Thyroid gland (tissue), 4 donors: Measurements from ENCODE around the gene SMARCA4. TPM values are rescaled to one million over a fixed set of nuclear protein-coding genes. Genes with fewer than 3 reads are reported as not detected.

ENCODE experiments used
- DNase-seq, 2 donors: peaks; one replicate each; pipeline ENCODE4 v3.0.0-alpha.2; 2019
- H3K27ac ChIP-seq, 3 donors: fragments of 200-600 bp; sonication (generic); 1 replicate in 2 of 3; 2 replicates in 1 of 3; pipeline ENCODE4 v1.5.1; 2016 to 2019; ENCODE audit warnings: mild to moderate bottlenecking in 1 of 3, moderate library complexity in 1 of 3
- H3K27me3 ChIP-seq: fragments of 200-600 bp; sonication (generic); one replicate; pipeline ENCODE4 v1.5.1; 2019
- H3K36me3 ChIP-seq, 2 donors: fragments of 200-600 bp; sonication (generic); one replicate each; pipeline ENCODE4 v1.5.1; 2016 to 2019
- H3K4me1 ChIP-seq, 2 donors: fragments of 200-600 bp; sonication (generic); one replicate each; pipeline ENCODE4 v1.5.1; 2017 to 2019
- H3K4me3 ChIP-seq, 3 donors: fragments of 200-600 bp; sonication (generic); replicated peaks in 1 of 3; 1 replicate in 2 of 3; 2 replicates in 1 of 3; pipeline ENCODE4 v1.5.1; 2016; ENCODE audit warnings: mild to moderate bottlenecking in 1 of 3
- H3K9me3 ChIP-seq: fragments of 200-600 bp; sonication (generic); one replicate; pipeline ENCODE4 v1.5.1; 2017
- CTCF ChIP-seq, 6 experiments: fragments of 200-600 bp in 3 of 6; fragments of 450-650 bp in 3 of 6; sonication (generic) in 3 of 6; IDR thresholded peaks; one replicate each; pipeline ENCODE4 v1.5.1; 2016 to 2019; ENCODE audit warnings: antibody characterized with exemption in 6 of 6, mild to moderate bottlenecking in 2 of 6, inconsistent platforms in 1 of 6, moderate library complexity in 1 of 6
- POLR2A ChIP-seq, 2 donors: fragments of 450-650 bp; IDR thresholded peaks; one replicate each; pipeline ENCODE4 v1.6.1; 2017; ENCODE audit warnings: antibody characterized with exemption in 2 of 2, mild to moderate bottlenecking in 2 of 2, moderate library complexity in 1 of 2
- WGBS, 2 donors: methylation state at CpG; one replicate each; pipeline ENCODE4 v1.1.5; 2017; 5-methylcytosine and 5-hydroxymethylcytosine counted together
- intact Hi-C: fragments of 100-400 bp; cut with DNase I; formaldehyde crosslinking; loops from one replicate; pipeline ENCODE4 v1.15.1; 2023
- total RNA-seq, 4 donors: library from RNA; depleted of rRNA; stranded (reverse); fragments of >200 nt; gene quantifications; one replicate each; pipeline ENCODE4 v1.2.3, GENCODE V29; 2016

The SMARCA4 gene
- total RNA-seq, 4 donors from 2014 or later: 49.4 to 108 (median 89.0) TPM

DNA sequence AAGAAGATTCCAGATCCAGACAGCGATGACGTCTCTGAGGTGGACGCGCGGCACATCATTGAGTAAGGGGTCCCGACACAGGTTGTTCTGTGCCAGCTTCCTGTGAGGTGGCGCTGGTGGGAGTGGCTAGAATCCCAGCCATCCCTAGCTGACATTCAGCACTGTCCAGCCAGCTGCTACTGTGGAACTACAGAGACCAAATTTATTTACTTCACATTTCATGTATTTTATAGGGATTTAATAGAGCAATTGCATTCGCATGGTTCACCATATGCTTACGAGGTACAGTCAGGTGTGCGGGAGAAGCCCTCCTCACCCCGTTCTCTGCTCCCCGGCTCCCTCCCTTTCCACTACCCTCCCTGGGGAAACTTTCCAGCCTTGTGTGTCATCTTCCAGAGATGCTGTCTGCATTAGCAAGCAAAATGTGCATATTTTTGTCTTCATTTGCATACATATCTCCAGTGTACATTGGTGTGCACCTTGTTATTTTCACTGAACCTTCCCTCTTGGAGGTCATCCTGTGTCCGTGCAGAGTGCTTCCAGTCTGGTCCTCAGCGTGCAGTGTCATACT is 47.2 kb downstream of the SMARCA4 start:
- H3K36me3 ChIP-seq: peaks cover 35 to 36% of the 10 kb centered on the region in 2 donors

DNA sequence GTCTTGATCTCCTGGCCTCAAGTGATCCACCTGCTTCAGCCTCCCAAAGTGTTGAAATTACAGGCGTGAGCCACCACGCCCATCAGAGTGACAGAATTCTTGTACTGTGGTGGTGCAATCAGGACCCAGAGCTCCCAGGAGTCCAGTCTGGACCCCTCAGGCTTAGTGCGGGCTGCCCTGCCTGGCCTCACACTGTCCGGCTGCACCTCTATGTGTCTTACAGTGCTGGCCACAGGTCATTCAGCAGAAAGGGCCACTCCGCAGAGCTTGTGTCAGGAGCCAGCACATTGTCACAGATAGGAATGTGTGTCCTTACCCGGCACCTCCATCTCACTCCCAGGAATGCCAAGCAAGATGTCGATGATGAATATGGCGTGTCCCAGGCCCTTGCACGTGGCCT is 49.2 kb downstream of the SMARCA4 start:
- Histone ChIP-seq H3K4me3 (no peak overlapping the region), H3K9me3 (no peaks in the 10 kb centered on the region), H3K27ac (no peak overlapping the region), H3K36me3 (peaks cover 44% of the 10 kb centered on the region in 2 donors), H3K4me1 (peaks cover 5 to 6% of the 10 kb centered on the region in 2 donors), H3K27me3 (no peaks in the 10 kb centered on the region)
- no peak for TF ChIP-seq CTCF (IDR thresholded peaks at IDR 0.05)
- TF ChIP-seq POLR2A (IDR thresholded peaks at IDR 0.05): no peak
- intact Hi-C loops: no loop called here
- DNase-seq: no peak
- 97 to 98% methylated on average over 6 to 9 of the region's 9 CpGs for WGBS, 2 donors

More for the DNA sequence above, 47.2 kb downstream of the SMARCA4 start:
- no peak overlapping the region for H3K4me3 ChIP-seq
- H3K27ac ChIP-seq: no peak overlapping the region
- WGBS, 2 donors: 93 to 96% methylated on average over 14 of the region's 14 CpGs
- peaks cover 5 to 6% of the 10 kb centered on the region in 2 donors for H3K4me1 ChIP-seq
- H3K27me3 ChIP-seq: no peaks in the 10 kb centered on the region
- intact Hi-C loops: no loop called here
- H3K9me3 ChIP-seq: no peaks in the 10 kb centered on the region
- no peak for DNase-seq
- TF ChIP-seq POLR2A (IDR thresholded peaks at IDR 0.05): no peak
- TF ChIP-seq CTCF (IDR thresholded peaks at IDR 0.05): no peak

- WGBS, 2 donors: 89 to 95% methylated on average over 12 of the region's 12 CpGs
- Histone ChIP-seq H3K36me3 (peaks cover 44 to 52% of the 10 kb centered on the region in 2 donors), H3K9me3 (no peaks in the 10 kb centered on the region), H3K4me1 (peaks cover 9 to 10% of the 10 kb centered on the region in 2 donors), H3K27ac (no peak overlapping the region), H3K4me3 (no peak overlapping the region), H3K27me3 (no peaks in the 10 kb centered on the region)
- no peak for TF ChIP-seq CTCF (IDR thresholded peaks at IDR 0.05)
- TF ChIP-seq POLR2A (IDR thresholded peaks at IDR 0.05): no peak
- intact Hi-C loops: no loop called here
- no peak for DNase-seq
Measured at GRCh38 chr19:11012507-11012906, 51.7 kb downstream of the SMARCA4 start.

GRCh38 chr19:11013771-11014170 is 52.9 kb downstream of the SMARCA4 start:
- WGBS, 2 donors: 93 to 94% methylated on average over 5 to 7 of the region's 7 CpGs
- Histone ChIP-seq H3K9me3 (no peaks in the 10 kb centered on the region), H3K36me3 (peaks cover 41 to 52% of the 10 kb centered on the region in 2 donors)

More at GRCh38 chr19:11013771-11014170, 52.9 kb downstream of the SMARCA4 start:
- DNase-seq: no peak
- H3K4me1 ChIP-seq: peaks cover 9 to 10% of the 10 kb centered on the region in 2 donors
- intact Hi-C loops: no loop called here
- TF ChIP-seq CTCF (IDR thresholded peaks at IDR 0.05) (no peak), POLR2A (IDR thresholded peaks at IDR 0.05) (no peak)
- H3K27me3 ChIP-seq: no peaks in the 10 kb centered on the region
- H3K4me3 ChIP-seq: no peak overlapping the region
- H3K27ac ChIP-seq: no peak overlapping the region
